ENCODE data around the gene AFAP1. TPM values are rescaled to one million over a fixed set of nuclear protein-coding genes. Genes with fewer than 3 reads are reported as not detected.

AFAP1 gene
- polyA plus RNA-seq, 1 experiment = 61.7 TPM

DNA sequence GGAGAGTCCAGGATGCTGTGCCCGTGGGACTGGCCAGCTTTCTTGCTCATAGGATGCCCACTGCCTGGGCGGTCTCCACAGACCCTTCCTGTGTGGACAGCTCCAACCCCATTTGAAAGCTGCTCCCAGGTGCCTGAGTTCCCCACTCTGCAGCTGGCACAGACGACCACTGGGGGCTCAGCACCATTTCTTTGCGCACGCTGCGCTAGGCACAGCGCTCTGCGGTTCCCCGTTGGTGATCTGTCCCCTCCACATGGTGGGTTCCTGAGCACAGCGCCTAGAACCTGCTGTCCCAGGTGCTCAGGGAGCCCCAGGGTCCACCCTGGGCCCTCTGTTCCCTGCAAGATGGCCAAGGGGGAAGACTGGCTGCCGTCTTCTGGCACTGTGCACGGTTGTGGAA, 45.4 kb upstream of the AFAP1 start:
- ChIA-PET CTCF (interaction anchor here (0.6 to 7.3 kb wide), 2 partner anchors 183 to 235 kb away, joined by 3 to 164 read pairs; no protein-coding TSS in a partner anchor), POLR2A (interaction anchor here (1.3 kb wide), 1 partner anchor 45 kb away, joined by 3 read pairs; the partner anchor contains the start of gene AFAP1)
- Histone ChIP-seq H3K27me3 (ENCODE audit: control insufficient read depth, insufficient read depth, low read length) (no peaks in the 10 kb centered on the region), H3K4me3 (ENCODE audit: low read depth, low read length) (no peak overlapping the region), H3K27ac (ENCODE audit: low read depth, low read length) (no peak overlapping the region), H3K9me3 (ENCODE audit: control insufficient read depth, insufficient read depth, low read length) (no peaks in the 10 kb centered on the region; the same call in 1 of the 2 replicates)
- DNase-seq (ENCODE audit: low read depth, low spot score) = no peak
- TF ChIP-seq, protein P1, sequence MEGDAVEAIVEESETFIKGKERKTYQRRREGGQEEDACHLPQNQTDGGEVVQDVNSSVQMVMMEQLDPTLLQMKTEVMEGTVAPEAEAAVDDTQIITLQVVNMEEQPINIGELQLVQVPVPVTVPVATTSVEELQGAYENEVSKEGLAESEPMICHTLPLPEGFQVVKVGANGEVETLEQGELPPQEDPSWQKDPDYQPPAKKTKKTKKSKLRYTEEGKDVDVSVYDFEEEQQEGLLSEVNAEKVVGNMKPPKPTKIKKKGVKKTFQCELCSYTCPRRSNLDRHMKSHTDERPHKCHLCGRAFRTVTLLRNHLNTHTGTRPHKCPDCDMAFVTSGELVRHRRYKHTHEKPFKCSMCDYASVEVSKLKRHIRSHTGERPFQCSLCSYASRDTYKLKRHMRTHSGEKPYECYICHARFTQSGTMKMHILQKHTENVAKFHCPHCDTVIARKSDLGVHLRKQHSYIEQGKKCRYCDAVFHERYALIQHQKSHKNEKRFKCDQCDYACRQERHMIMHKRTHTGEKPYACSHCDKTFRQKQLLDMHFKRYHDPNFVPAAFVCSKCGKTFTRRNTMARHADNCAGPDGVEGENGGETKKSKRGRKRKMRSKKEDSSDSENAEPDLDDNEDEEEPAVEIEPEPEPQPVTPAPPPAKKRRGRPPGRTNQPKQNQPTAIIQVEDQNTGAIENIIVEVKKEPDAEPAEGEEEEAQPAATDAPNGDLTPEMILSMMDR (IDR thresholded peaks at IDR 0.05; ENCODE audit: low read depth, low read length) = no peak

DNA sequence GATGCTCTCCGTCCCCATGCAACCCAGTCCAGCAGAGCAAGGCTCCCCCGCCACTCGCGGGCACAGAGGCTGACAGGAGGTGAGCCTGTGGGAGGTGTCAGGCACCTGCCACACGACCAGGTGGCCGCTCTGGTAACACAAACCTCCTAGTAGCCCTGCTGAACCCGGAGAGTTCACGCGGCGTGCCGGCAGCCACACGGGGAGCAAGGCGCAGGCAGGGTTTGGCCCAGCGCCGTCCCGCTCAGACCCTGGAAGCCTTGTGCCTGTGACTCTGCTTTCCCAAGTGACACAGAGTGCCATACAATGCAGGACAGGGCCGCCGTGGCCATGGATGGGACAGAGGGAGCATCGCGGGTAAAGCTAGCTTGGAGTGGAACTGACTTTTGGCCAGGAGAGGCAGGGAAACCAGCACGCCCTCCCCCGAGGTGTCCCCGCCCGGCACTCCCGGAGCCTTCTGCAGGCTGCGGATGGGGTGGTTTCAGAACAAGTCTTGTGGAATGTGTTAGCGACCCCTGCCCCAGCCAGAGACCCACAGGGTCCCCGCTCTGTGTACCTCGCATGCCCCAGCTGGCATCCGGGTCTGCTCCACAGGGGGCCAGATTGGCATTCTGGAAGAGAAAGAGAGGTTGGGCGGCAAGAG, 44.7 kb upstream of the AFAP1 start:
- ChIA-PET CTCF (interaction anchor here (0.5 to 7.3 kb wide), 3 partner anchors 44 to 182 kb away, joined by 3 to 164 read pairs (median 4); no protein-coding TSS in a partner anchor), POLR2A (no interaction called here)
- Histone ChIP-seq H3K9me3 (ENCODE audit: control insufficient read depth, insufficient read depth, low read length) (no peaks in the 10 kb centered on the region; the same call in 1 of the 2 replicates), H3K4me3 (ENCODE audit: low read depth, low read length) (no peak overlapping the region), H3K27ac (ENCODE audit: low read depth, low read length) (no peak overlapping the region), H3K27me3 (ENCODE audit: control insufficient read depth, insufficient read depth, low read length) (no peaks in the 10 kb centered on the region)
- no peak for DNase-seq (ENCODE audit: low read depth, low spot score)
- TF ChIP-seq, protein P1 (IDR thresholded peaks at IDR 0.05; ENCODE audit: low read depth, low read length) = no peak

DNA sequence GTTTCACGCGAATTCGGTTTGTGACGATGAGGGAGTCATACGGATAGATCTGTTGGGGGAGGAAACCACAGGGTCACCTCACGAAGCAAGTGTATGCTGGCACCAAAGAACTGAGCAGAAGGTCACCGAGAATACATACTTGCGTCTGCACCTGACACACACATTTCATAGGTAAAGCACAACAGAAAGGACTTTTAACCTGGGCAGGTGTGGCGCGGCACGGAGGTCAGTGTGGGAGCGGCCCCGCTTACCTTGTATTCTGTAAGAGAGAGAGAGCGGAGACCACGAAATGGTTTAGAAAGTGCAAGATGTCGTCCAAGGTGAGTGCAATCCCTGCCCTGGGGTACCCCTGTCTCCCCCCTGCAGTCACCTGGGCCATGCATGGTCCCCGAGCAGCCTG, 43.6 kb upstream of the AFAP1 start:
- no peaks in the 10 kb centered on the region; the same call in 1 of the 2 replicates for H3K9me3 ChIP-seq (ENCODE audit: control insufficient read depth, insufficient read depth, low read length)
- CTCF ChIA-PET = interaction anchor here (1.0 to 7.3 kb wide), 3 partner anchors 43 to 213 kb away, joined by 3 to 164 read pairs (median 3); no protein-coding TSS in a partner anchor

DNA sequence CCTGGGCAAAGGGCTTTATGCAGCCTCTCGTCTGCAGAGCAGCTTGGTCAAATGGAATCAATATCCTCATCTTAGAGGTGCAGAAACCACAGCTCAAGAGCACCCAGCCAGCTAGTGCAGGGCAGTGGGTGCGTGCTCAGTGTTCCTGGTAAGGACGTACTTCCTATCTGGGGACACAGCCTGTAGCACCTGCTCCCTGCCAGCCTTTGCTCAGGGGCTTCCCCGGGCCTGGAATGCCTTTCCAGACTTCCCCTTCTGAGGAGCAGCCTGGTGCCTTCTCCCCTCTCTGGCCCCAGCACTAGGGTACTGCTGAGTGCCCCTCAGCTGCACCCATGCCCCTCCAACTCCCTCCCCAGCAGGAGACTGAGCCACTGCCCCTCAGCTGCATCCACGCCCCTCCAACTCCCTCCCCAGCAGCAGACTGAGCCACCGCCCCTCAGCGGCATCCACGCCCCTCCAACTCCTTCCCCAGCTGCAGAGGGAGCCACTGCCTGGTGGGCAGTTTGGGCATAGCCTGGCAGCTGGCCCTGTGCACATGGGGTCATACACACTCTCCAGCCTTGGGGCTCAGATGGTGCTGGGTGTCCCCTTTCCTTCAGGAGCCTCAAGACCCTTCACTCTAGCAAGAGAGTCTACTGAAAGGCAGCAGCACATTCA, 42.2 kb upstream of the AFAP1 start:
- Histone ChIP-seq H3K27ac (ENCODE audit: low read depth, low read length) (no peak overlapping the region), H3K9me3 (ENCODE audit: control insufficient read depth, insufficient read depth, low read length) (no peaks in the 10 kb centered on the region; the same call in 1 of the 2 replicates), H3K4me3 (ENCODE audit: low read depth, low read length) (no peak overlapping the region), H3K27me3 (ENCODE audit: control insufficient read depth, insufficient read depth, low read length) (no peaks in the 10 kb centered on the region)
- ChIA-PET CTCF (no interaction called here), POLR2A (no interaction called here)
- no peak for DNase-seq (ENCODE audit: low read depth, low spot score)
- TF ChIP-seq, protein P1 (IDR thresholded peaks at IDR 0.05; ENCODE audit: low read depth, low read length) = no peak

More for the DNA sequence above, 43.6 kb upstream of the AFAP1 start:
- H3K27me3 ChIP-seq (ENCODE audit: control insufficient read depth, insufficient read depth, low read length) = no peaks in the 10 kb centered on the region
- no peak overlapping the region for H3K27ac ChIP-seq (ENCODE audit: low read depth, low read length)
- DNase-seq (ENCODE audit: low read depth, low spot score) = no peak
- H3K4me3 ChIP-seq (ENCODE audit: low read depth, low read length) = no peak overlapping the region
- TF ChIP-seq, protein P1 (IDR thresholded peaks at IDR 0.05; ENCODE audit: low read depth, low read length) = no peak
- POLR2A ChIA-PET = no interaction called here

DNA sequence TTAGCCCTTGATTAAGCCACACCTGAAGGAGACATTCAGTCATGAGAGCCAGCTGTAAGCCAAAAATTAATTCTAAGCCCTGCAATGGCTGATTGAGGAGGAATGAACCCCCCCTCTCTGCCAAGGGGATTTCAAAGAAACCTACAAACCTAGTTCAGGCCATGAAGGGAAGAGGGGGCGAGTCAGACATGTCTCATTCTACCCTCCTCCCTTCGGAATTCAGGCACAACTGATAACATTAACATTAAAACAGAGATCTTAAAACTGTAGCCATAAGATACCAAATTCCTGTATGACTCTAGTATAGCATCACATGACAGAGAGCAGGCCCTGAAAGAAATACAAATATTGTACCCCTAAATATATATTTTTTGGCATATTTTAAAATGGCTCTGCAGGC, 40.4 kb upstream of the AFAP1 start:
- DNase-seq (ENCODE audit: low read depth, low spot score) = no peak

More for the DNA sequence above, 40.4 kb upstream of the AFAP1 start:
- TF ChIP-seq, protein P1 (IDR thresholded peaks at IDR 0.05; ENCODE audit: low read depth, low read length) = no peak
- no peaks in the 10 kb centered on the region; the same call in 1 of the 2 replicates for H3K9me3 ChIP-seq (ENCODE audit: control insufficient read depth, insufficient read depth, low read length)
- CTCF ChIA-PET = no interaction called here
- no peak overlapping the region for H3K4me3 ChIP-seq (ENCODE audit: low read depth, low read length)
- POLR2A ChIA-PET = no interaction called here
- H3K27me3 ChIP-seq (ENCODE audit: control insufficient read depth, insufficient read depth, low read length) = no peaks in the 10 kb centered on the region
- no peak overlapping the region for H3K27ac ChIP-seq (ENCODE audit: low read depth, low read length)

Data from AG04450 (cell line).